NCI-H510A (cell line): ENCODE measurements around the gene SEMA6D.

Source experiments
- DNase-seq: peaks from one replicate; lab custom pipeline; 2025; lab: John Stamatoyannopoulos, UW

Gene SEMA6D

DNA sequence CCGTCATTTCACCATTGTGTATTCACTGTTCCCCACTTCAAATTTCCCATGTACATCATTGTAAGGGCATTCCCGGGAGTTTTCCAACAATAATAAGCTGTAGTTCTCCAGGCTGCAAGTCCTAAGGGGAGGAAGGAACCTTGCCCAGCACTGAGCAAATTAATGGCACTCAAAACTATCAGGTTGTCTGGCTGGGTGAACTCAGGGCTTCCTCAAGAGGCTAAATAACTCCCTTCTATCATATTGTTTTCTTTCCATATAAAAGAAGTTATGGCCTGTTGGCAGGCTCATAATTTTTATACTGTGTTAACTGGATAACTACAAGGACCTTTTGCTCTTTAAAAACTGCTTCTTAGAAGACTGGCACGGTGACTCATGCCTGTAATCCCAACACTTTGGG is 71.4 kb downstream of the SEMA6D start:
- DNase-seq, result no peak

- no peak for DNase-seq
Observed at GRCh38 chr15:47791161-47791560, 73.9 kb downstream of the SEMA6D start.

- DNase-seq, result no peak
Observed at GRCh38 chr15:47792231-47792630, 74.9 kb downstream of the SEMA6D start.

DNA sequence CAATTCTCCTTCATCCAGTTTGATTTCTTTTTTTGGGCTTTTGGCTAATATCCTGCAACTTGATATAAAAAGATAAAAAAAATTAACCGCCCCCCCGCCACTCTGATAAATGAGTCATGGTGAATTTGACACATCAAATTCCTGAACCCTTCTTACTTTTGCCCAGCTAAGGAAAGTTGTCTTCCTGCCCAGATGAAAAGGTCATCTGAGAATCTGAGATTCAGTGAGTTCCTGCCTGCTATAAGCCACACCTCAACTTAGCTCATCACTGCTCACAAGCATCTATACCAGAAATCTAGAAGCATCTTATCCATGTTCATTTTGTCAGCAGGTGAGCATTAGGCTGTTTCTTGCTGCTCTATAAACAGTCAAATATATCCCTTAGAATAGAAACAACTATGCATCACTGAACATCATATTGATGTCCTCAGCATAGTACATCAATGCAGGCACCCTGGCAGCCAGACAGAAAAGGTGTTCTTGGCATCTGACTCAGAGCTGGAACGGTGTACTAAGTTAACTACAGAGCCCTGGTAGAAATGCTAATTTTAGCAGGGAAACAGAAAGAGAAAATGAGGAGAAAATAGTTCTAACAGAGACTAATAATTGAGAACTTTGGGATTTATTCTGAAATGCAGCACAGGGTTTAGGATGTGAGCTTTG is 77.1 kb downstream of the SEMA6D start:
- DNase-seq, result no peak

DNA sequence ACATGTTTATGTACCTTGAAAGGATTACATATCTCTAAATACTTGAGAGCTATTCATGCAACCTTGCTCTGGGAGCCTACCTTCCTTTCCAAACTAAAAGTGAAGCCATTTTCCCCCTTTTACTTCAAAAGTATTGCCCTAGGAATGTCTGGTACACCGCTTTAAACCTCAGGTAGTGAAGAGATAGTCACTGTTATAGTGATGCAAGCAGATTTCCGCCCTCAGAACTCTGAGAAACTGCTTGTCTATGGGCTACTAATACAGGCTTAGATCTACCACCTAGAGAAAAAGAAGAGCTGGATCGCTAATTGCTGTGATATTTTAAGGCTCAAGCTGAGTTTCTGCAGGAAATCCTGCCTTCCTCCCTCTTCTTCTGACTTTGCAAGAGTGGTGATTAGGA is 78.6 kb downstream of the SEMA6D start:
- DNase-seq, result no peak

DNA sequence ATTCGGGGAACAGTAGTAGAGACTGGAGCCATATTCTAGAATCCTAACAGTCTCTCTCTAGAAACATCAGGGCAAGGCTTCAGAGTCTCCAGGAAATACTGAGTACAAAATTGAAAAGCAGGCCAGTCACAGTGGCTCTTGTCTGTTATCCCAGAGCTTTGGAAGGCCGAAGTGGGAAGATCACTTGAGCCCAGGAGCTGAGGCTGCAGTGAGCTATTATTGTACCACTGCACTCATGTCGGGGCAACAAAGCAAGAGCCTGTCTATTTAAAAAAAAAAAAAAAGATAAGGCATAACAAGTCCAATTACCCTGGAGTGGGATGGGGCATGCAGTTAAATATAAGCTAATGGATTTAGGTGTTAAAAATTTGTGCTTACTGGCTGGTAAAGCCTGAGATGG is 79.0 kb downstream of the SEMA6D start:
- DNase-seq, result no peak

GRCh38 chr15:47796830-47797229 is 79.5 kb downstream of the SEMA6D start:
- no peak for DNase-seq

DNA sequence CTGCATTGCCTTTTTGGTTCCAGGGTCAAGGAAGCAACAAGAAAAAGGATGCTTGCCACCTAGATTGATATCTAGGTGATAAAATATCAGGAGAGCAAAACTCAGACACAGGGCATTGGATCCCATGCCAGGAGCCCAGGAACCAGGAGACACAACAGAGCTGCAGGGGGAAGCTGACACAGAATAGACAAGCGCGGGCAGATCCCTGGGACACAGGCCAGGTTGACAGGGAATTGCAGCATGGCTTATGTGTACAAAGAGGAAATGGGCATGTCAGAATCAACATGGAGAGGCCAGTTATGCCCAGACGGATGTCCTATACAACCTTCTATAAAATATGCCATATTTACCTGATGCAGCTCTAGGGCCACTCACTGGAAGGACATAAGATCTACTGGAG is 84.2 kb downstream of the SEMA6D start:
- DNase-seq, result no peak

GRCh38 chr15:47802216-47802615 is 84.9 kb downstream of the SEMA6D start:
- DNase-seq, result no peak

DNA sequence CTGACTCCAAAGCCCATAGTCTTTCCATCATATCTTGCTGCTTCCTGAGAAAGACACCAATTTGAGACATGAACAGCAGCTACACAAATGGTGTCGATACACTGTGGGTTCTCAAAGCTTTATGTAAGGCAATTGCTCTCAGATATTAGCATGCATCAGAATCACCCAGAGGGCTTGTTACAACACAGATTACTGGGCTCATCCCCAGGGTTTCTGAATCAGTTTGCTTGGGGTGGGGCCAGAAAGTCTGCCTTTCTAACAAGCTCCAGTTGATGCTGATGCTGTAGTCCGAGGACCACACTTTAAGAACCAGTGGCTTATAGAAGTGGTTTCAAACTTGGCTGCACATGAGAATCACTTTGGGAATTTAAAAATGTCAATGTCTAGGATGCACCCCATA is 86.5 kb downstream of the SEMA6D start:
- DNase-seq, result no peak

DNA sequence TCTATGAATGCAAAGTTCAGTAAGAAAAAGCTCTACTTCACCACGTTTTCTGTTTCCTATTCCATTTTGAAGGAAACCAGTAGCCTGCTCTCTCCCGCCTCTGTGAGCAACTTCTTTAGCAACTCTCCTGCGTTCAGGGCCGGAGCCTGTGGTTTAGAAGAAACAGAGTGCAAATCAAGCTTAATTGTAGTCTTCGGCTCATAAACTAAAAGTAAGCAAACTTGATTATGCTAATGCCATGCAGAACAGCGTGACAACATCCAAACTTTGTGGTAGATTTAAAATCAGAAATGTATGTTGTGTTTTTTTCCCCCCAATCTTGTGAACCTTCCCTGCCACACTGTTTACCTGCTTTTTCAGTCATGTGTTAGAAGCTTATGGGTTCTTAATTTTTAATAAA is 87.4 kb downstream of the SEMA6D start:
- DNase-seq, result no peak

- DNase-seq, result no peak
Observed at GRCh38 chr15:47806008-47806407, 88.7 kb downstream of the SEMA6D start.

- DNase-seq, result no peak
Observed at GRCh38 chr15:47811172-47811571, 93.9 kb downstream of the SEMA6D start.

DNA sequence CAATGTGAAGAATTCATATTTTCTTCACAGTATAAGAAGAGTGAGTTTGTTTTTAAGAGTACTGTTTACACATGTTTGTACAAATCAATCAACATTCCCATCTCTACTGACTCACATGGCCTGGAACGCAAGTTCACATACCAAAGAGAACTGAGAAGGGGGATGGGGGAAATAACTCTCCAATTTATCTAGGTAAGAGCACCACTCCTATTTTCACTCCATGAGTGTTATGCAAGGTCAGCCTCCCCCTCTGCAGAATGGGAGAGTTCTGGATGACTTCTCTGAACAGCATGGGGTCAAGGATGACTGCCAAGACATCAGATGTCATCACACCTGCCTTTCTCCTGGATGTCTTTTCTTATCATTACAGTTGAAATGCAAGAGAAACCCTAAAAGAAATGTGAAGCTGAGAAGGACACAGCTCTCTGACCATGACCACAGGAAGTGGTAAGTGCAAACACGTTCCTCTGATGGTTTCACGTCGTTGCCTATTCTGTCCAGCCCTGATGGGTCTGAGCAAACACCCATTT is 95.2 kb downstream of the SEMA6D start:
- no peak for DNase-seq

GRCh38 chr15:47813748-47814384 is 96.6 kb downstream of the SEMA6D start:
- DNase-seq, result no peak

DNA sequence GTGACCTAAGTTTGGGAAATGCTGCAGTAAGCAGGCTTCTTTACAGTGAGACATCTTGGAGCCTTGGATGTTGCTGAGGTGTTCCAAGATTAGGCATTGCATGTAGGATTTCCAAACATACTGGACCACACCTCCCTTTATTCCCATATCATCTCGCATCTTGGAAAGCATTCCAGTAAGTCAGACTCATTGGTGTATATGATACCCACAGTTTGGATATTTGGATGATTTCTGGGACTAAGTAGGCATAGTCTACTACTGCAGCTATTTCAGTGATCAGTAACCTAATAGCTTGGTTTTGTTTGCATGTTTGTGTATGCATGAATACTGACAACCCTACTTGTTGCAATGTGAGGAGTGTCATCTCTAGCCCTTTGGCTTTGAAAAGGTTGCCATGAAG is 97.3 kb downstream of the SEMA6D start:
- no peak for DNase-seq

- DNase-seq, result no peak
Observed at GRCh38 chr15:47817969-47818548, 100.8 kb downstream of the SEMA6D start.

DNA sequence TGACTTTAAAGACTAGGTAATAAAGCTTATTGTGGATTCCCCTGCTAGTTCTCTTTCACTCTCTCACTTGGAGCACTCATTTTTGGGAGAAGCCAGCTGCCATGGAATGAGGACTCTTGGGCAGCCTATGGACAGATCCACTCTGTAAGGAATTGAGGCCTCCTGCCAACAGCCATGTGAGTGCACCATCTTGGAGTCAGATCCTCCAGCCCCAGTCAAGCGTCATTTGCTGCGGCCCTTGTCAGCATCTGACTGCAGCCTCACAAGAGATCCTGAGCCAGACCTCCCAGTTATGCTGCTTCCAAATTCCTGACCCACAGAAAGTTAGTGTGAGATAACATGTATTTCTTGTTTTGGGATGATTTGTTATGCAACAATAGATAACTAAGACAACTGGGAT is 101.9 kb downstream of the SEMA6D start:
- no peak for DNase-seq

DNA sequence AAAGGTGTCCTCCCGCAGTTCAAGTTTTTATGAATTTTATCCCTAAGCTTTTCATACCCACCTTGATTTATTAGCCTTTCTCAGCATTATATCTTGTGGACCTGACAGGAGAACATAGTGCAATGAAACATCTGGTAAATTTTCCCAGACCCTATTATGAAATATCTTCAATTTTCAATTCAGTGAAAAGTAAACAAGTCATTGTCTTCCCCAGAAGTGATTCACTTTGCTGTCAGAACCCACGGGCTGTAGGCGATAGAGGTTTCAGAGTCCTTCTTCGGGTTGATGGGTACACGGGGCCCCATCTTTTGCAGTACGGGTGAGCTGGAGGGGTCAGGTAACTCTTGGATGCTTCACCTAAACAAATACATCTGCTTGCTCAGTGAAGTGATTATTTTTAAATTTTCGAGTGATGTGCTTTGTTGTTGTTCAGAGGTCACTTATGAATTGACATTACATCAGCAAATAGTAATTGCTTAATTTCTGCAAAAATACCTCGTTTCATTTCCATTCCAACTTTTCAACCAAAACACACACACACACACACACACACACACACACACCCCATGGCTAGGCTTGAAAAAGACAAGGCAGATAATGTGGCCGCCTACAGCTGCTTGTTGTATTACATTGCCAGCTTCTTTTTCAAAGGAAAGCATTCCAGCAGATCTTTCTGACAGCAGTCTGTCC is 102.9 kb downstream of the SEMA6D start:
- DNase-seq, result no peak

DNA sequence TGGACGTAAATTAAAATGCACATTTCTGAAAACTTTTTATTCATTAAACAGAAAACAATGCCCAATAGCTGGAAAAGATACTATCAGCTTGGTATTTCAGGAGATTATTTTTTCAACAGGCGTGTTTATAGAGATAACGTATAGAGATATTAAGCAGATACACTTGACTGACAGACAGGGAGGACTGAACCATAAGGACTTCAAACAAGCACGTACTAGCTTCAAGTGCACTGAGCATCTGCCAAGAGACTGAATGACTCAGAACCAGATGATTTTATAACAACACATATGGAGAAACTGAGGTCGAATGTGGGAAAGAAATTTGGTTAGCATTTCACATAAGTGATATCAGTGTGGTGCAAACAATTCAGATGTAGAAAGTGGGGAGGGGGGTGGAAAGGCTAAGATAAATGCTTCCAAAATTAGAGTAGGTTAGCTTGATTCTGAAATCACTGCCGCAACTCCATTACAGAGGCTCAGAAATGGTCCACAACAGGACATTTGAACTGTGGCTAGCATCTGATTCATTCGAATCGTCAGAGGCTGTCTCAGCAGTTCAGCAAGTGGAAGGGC is 103.5 kb downstream of the SEMA6D start:
- DNase-seq, result no peak

GRCh38 chr15:47822048-47822447 is 104.7 kb downstream of the SEMA6D start:
- DNase-seq, result no peak
